OCI-LY7 (cell line): ENCODE measurements around the gene TRPM3. TPM values are rescaled to one million over a fixed set of nuclear protein-coding genes. Genes with fewer than 3 reads are reported as not detected.

ENCODE experiments used
- BruUV-seq: library from RNA; stranded (reverse); fragments of 400-500 nt; replicated peaks from 2 replicates; lab custom pipeline; 2021; lab: Mats Ljungman, UMichigan
- CTCF ChIA-PET: fragments of 300-600 bp; sonication (Branson Sonifier 250); formaldehyde crosslinking; loops from one replicate; lab custom pipeline; 2022; ENCODE audit warnings: antibody characterized with exemption; ENCODE audit not compliant: unreplicated experiment; lab: Charles Lee
- POLR2A ChIA-PET: fragments of 300-600 bp; sonication (Branson Sonifier 250); formaldehyde crosslinking; loops from one replicate; lab custom pipeline; 2022; ENCODE audit warnings: antibody characterized with exemption; lab: Charles Lee
- DNase-seq: peaks from one replicate; pipeline ENCODE4 v3.0.0-alpha.2; 2015; ENCODE audit warnings: low spot score
- H2AFZ ChIP-seq: fragments of 200-600 bp; sonication (generic), shearing (Covaris generic); 2 replicates; pipeline ENCODE4 v1.6.1; 2014; ENCODE audit warnings: mild to moderate bottlenecking, antibody characterized with exemption, low read length, moderate library complexity
- H3K27ac ChIP-seq: fragments of 200-600 bp; sonication (generic); 2 replicates; pipeline ENCODE4 v1.5.1; 2014; ENCODE audit warnings: mixed run types, low read depth, mild to moderate bottlenecking, moderate library complexity, low read length, inconsistent platforms; ENCODE audit not compliant: poor library complexity, severe bottlenecking
- H3K36me3 ChIP-seq: fragments of 200-600 bp; sonication (generic); 2 replicates; pipeline ENCODE4 v1.6.1; 2014; ENCODE audit warnings: mild to moderate bottlenecking, antibody characterized with exemption, low read length, moderate library complexity, mixed read lengths; ENCODE audit not compliant: insufficient read depth
- H3K4me1 ChIP-seq: fragments of 200-600 bp; sonication (generic); 2 replicates; pipeline ENCODE4 v1.5.1; 2014; ENCODE audit warnings: mild to moderate bottlenecking, low read length; ENCODE audit not compliant: insufficient read depth, poor library complexity, severe bottlenecking
- H3K4me2 ChIP-seq: fragments of 200-600 bp; sonication (generic); 2 replicates; pipeline ENCODE4 v1.6.1; 2014; ENCODE audit warnings: mild to moderate bottlenecking, low read length
- H3K4me3 ChIP-seq: fragments of 200-600 bp; sonication (generic); 2 replicates; pipeline ENCODE4 v1.5.1; 2014; ENCODE audit warnings: mild to moderate bottlenecking, low read depth, low read length; ENCODE audit not compliant: poor library complexity, severe bottlenecking
- H3K79me2 ChIP-seq: fragments of 200-600 bp; sonication (generic); 2 replicates; pipeline ENCODE4 v1.6.1; 2016; ENCODE audit warnings: low read depth, mild to moderate bottlenecking, low read length, moderate library complexity, mixed read lengths; ENCODE audit not compliant: insufficient read depth
- H3K9me2 ChIP-seq: fragments of 200-600 bp; sonication (generic); 2 replicates; pipeline ENCODE4 v1.6.1; 2016; ENCODE audit warnings: mild to moderate bottlenecking, low read length, mixed read lengths; ENCODE audit not compliant: insufficient read depth
- H3K9me3 ChIP-seq: fragments of 200-600 bp; sonication (generic); 2 replicates; pipeline ENCODE4 v1.6.1; 2014; ENCODE audit warnings: mild to moderate bottlenecking, mixed run types, low read length, mixed read lengths
- H4K20me1 ChIP-seq: fragments of 200-600 bp; sonication (generic); 2 replicates; pipeline ENCODE4 v1.6.1; 2014; ENCODE audit warnings: mild to moderate bottlenecking, antibody characterized with exemption, low read length, moderate library complexity, mixed read lengths; ENCODE audit not compliant: insufficient read depth
- CTCF ChIP-seq: fragments of 200-600 bp; sonication (generic); conservative IDR thresholded peaks from 2 replicates; pipeline ENCODE4 v1.5.1; 2014; ENCODE audit warnings: mild to moderate bottlenecking, antibody characterized with exemption, low read length, moderate library complexity, mixed read lengths
- EZH2phosphoT487 ChIP-seq: fragments of 200-600 bp; sonication (generic); IDR thresholded peaks from 2 replicates; pipeline ENCODE4 v1.6.1; 2018; ENCODE audit warnings: low read depth, borderline replicate concordance, mild to moderate bottlenecking, mixed run types, antibody characterized with exemption, low read length, moderate library complexity, mixed read lengths
- intact Hi-C: fragments of 100-400 bp; cut with micrococcal nuclease; formaldehyde crosslinking; loops from one replicate; pipeline ENCODE4 v1.10.0; 2022; ENCODE audit not compliant: unreplicated experiment
- total RNA-seq, 2 experiments: library from RNA; depleted of rRNA in 1 of 2; stranded (reverse); fragments of >200 nt in 1 of 2; shearing (Covaris generic) in 1 of 2; gene quantifications; 2 replicates each; pipeline ENCODE4 v1.2.3, GENCODE V29; 2014 to 2022

Gene TRPM3
- total RNA-seq, 2 experiments from 2014 or later, result not detected

- intact Hi-C loops, result no loop called here
- H3K4me3 ChIP-seq, result no peak overlapping the region
- no peak for DNase-seq
- H3K9me3 ChIP-seq, result no peaks in the 10 kb centered on the region
- H3K4me1 ChIP-seq, result no peaks in the 10 kb centered on the region
- no peak overlapping the region for H2AFZ ChIP-seq
- H4K20me1 ChIP-seq, result no peaks in the 10 kb centered on the region
- ChIA-PET POLR2A (no interaction called here), CTCF (no interaction called here)
- no peak overlapping the region for H3K4me2 ChIP-seq
- no peaks in the 10 kb centered on the region for H3K36me3 ChIP-seq
- no peaks in the 10 kb centered on the region for H3K79me2 ChIP-seq
- no TSS peak for BruUV-seq
- TF ChIP-seq EZH2phosphoT487 (no peak), CTCF (no peak)
- no peak overlapping the region for H3K27ac ChIP-seq
- no peaks in the 10 kb centered on the region for H3K9me2 ChIP-seq
Observed at GRCh38 chr9:71122022-71122275, 528 bp upstream of the TRPM3 start.

GRCh38 chr9:71120501-71121247 is 747 bp downstream of the TRPM3 start:
- Histone ChIP-seq H3K27ac (no peak overlapping the region), H3K9me2 (no peaks in the 10 kb centered on the region), H3K36me3 (no peaks in the 10 kb centered on the region), H4K20me1 (no peaks in the 10 kb centered on the region), H2AFZ (no peak overlapping the region), H3K79me2 (no peaks in the 10 kb centered on the region), H3K4me2 (no peak overlapping the region), H3K4me3 (no peak overlapping the region), H3K9me3 (no peaks in the 10 kb centered on the region), H3K4me1 (no peaks in the 10 kb centered on the region)
- CTCF ChIA-PET, result no interaction called here
- no peak for TF ChIP-seq EZH2phosphoT487
- no peak for TF ChIP-seq CTCF
- POLR2A ChIA-PET, result no interaction called here
- DNase-seq, result no peak
- intact Hi-C loops, result no loop called here
- no TSS peak for BruUV-seq

- no peak for TF ChIP-seq CTCF
- TF ChIP-seq EZH2phosphoT487, result no peak
- H3K27ac ChIP-seq, result no peak overlapping the region
Observed at GRCh38 chr9:71119746-71120145, 1.7 kb downstream of the TRPM3 start.

More at GRCh38 chr9:71119746-71120145, 1.7 kb downstream of the TRPM3 start:
- H3K4me2 ChIP-seq, result no peak overlapping the region
- no peaks in the 10 kb centered on the region for H3K36me3 ChIP-seq
- no peak for DNase-seq
- H3K9me2 ChIP-seq, result no peaks in the 10 kb centered on the region
- no peak overlapping the region for H3K4me3 ChIP-seq
- no peak overlapping the region for H2AFZ ChIP-seq
- H4K20me1 ChIP-seq, result no peaks in the 10 kb centered on the region
- no peaks in the 10 kb centered on the region for H3K4me1 ChIP-seq
- ChIA-PET CTCF (no interaction called here), POLR2A (no interaction called here)
- intact Hi-C loops, result no loop called here
- H3K9me3 ChIP-seq, result no peaks in the 10 kb centered on the region
- no peaks in the 10 kb centered on the region for H3K79me2 ChIP-seq
- BruUV-seq, result no TSS peak
